ENCODE results near the gene GTF2A1L. TPM values are rescaled to one million over a fixed set of nuclear protein-coding genes. Genes with fewer than 3 reads are reported as not detected.

GTF2A1L gene
- total and polyA plus RNA-seq, 2 experiments from 2014 or later = 0.52 to 4.1 TPM

GRCh38 chr2:48723129-48723528 lies 105.5 kb downstream of the GTF2A1L start:
- no peak for DNase-seq (ENCODE audit: low spot score)

DNA sequence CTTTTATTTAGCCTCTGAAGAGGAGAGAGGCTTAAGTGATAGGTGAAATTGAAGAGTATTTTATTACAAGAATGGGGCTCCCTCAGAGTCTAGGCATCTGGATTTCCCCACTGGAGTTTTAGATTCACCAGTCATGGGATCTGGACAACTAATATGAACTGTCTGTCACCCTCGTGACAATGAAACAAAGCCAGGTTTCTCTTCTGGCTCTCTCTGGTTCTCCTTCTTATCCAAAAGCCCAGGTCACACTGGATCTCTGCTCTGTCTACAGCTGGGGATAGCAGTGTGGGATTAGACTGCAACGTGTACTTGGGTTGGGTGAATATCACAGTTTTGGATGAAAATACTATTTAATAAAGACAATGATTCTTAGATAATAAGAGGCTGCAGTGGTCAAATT lies 106.6 kb downstream of the GTF2A1L start:
- WGBS (ENCODE audit: low lambda C conversion rate, missing lambda C conversion rate) = 85% methylated on average over 2 of the region's 2 CpGs
- no peak overlapping the region for H2AFZ ChIP-seq
- no peaks in the 10 kb centered on the region for H3K27me3 ChIP-seq
- no peaks in the 10 kb centered on the region for H3K9me2 ChIP-seq (replicated peaks; ENCODE audit: insufficient read depth)
- TF ChIP-seq, protein P1, sequence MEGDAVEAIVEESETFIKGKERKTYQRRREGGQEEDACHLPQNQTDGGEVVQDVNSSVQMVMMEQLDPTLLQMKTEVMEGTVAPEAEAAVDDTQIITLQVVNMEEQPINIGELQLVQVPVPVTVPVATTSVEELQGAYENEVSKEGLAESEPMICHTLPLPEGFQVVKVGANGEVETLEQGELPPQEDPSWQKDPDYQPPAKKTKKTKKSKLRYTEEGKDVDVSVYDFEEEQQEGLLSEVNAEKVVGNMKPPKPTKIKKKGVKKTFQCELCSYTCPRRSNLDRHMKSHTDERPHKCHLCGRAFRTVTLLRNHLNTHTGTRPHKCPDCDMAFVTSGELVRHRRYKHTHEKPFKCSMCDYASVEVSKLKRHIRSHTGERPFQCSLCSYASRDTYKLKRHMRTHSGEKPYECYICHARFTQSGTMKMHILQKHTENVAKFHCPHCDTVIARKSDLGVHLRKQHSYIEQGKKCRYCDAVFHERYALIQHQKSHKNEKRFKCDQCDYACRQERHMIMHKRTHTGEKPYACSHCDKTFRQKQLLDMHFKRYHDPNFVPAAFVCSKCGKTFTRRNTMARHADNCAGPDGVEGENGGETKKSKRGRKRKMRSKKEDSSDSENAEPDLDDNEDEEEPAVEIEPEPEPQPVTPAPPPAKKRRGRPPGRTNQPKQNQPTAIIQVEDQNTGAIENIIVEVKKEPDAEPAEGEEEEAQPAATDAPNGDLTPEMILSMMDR (IDR thresholded peaks at IDR 0.05; ENCODE audit: poor library complexity) = no peak
- no peak for TF ChIP-seq EZH2phosphoT487 (IDR thresholded peaks at IDR 0.05; ENCODE audit: low read depth, severe bottlenecking, unreplicated experiment)
- no peak for TF ChIP-seq EZH2 (IDR thresholded peaks at IDR 0.05; ENCODE audit: borderline replicate concordance)
- H3K9me3 ChIP-seq (ENCODE audit: low read depth) = no peaks in the 10 kb centered on the region
- no peaks in the 10 kb centered on the region for H3K36me3 ChIP-seq (replicated peaks; ENCODE audit: insufficient read depth, low read depth)
- H3K4me3 ChIP-seq = no peak overlapping the region
- H3K27ac ChIP-seq = no peak overlapping the region
- H3K79me2 ChIP-seq = no peaks in the 10 kb centered on the region
- no peaks in the 10 kb centered on the region for H4K20me1 ChIP-seq (ENCODE audit: insufficient read depth, poor library complexity, severe bottlenecking)
- H3K4me1 ChIP-seq (ENCODE audit: insufficient read depth) = no peaks in the 10 kb centered on the region
- H3K4me2 ChIP-seq = no peak overlapping the region
- DNase-seq (ENCODE audit: low spot score) = no peak

More at GRCh38 chr2:48723129-48723528, 105.5 kb downstream of the GTF2A1L start:
- no peak overlapping the region for H3K27ac ChIP-seq
- H2AFZ ChIP-seq = no peak overlapping the region
- no peaks in the 10 kb centered on the region for H3K9me3 ChIP-seq (ENCODE audit: low read depth)
- H3K4me2 ChIP-seq = no peak overlapping the region
- no peaks in the 10 kb centered on the region for H3K79me2 ChIP-seq
- no peak overlapping the region for H3K4me3 ChIP-seq
- no peaks in the 10 kb centered on the region for H4K20me1 ChIP-seq (ENCODE audit: insufficient read depth, poor library complexity, severe bottlenecking)
- no peaks in the 10 kb centered on the region for H3K27me3 ChIP-seq
- no peaks in the 10 kb centered on the region for H3K9me2 ChIP-seq (replicated peaks; ENCODE audit: insufficient read depth)
- H3K4me1 ChIP-seq (ENCODE audit: insufficient read depth) = no peaks in the 10 kb centered on the region
- no peaks in the 10 kb centered on the region for H3K36me3 ChIP-seq (replicated peaks; ENCODE audit: insufficient read depth, low read depth)
- TF ChIP-seq EZH2phosphoT487 (IDR thresholded peaks at IDR 0.05; ENCODE audit: low read depth, severe bottlenecking, unreplicated experiment) = no peak
- TF ChIP-seq, protein P1 (IDR thresholded peaks at IDR 0.05; ENCODE audit: poor library complexity) = no peak
- TF ChIP-seq EZH2 (IDR thresholded peaks at IDR 0.05; ENCODE audit: borderline replicate concordance) = no peak

- DNase-seq (ENCODE audit: low spot score) = no peak
- H3K4me1 ChIP-seq (ENCODE audit: insufficient read depth) = no peaks in the 10 kb centered on the region
- no peaks in the 10 kb centered on the region for H3K27me3 ChIP-seq
- no peaks in the 10 kb centered on the region for H3K79me2 ChIP-seq
- no peak overlapping the region for H2AFZ ChIP-seq
- no peak for TF ChIP-seq EZH2phosphoT487 (IDR thresholded peaks at IDR 0.05; ENCODE audit: low read depth, severe bottlenecking, unreplicated experiment)
- TF ChIP-seq, protein P1 (IDR thresholded peaks at IDR 0.05; ENCODE audit: poor library complexity) = peak; percentile 10
- 65% methylated on average over 7 of the region's 7 CpGs for WGBS (ENCODE audit: low lambda C conversion rate, missing lambda C conversion rate)
- no peaks in the 10 kb centered on the region for H3K36me3 ChIP-seq (replicated peaks; ENCODE audit: insufficient read depth, low read depth)
- H3K27ac ChIP-seq = no peak overlapping the region
- no peak overlapping the region for H3K4me2 ChIP-seq
- H3K4me3 ChIP-seq = no peak overlapping the region
- no peaks in the 10 kb centered on the region for H4K20me1 ChIP-seq (ENCODE audit: insufficient read depth, poor library complexity, severe bottlenecking)
- H3K9me2 ChIP-seq (replicated peaks; ENCODE audit: insufficient read depth) = no peaks in the 10 kb centered on the region
- H3K9me3 ChIP-seq (ENCODE audit: low read depth) = no peaks in the 10 kb centered on the region
Observed at GRCh38 chr2:48725696-48726494, 108.2 kb downstream of the GTF2A1L start.
